DMS153 treated with DMSO at 0.1 percent for 48 hours (cell line): ENCODE data around the gene PUM2.
A peak's percentile ranks its signal among the peaks of the same experiment; 100 is the strongest.
"Not testable (repeated sequence)": the region's sequence is repeated elsewhere in the genome, so short reads cannot be mapped to it uniquely, and the experiment has no call there.

Source experiments
- DNase-seq: peaks from one replicate; lab custom pipeline; 2025; ENCODE audit not compliant: unreplicated experiment; lab: John Stamatoyannopoulos, UW

The PUM2 gene

DNA sequence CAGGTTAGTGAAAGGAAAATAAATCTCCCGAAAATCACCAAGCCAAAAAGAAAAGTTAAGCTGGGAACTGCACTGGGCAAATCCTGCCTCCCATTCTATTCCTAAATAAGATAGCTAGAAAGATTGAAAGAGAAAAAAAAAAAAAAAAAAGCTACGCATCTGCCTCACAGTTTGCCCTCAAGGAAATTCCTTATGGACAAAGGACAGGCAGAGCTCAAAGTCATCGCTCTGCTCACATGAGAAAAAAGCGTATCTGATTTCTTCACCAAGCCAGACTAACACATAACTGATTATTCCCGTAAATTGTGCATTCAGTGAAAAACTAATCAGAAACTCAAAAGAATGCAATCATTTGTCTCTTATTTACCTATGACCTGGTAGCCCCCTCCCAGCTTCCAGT is 50.0 kb downstream of the PUM2 start:
- DNase-seq, result no peak

DNA sequence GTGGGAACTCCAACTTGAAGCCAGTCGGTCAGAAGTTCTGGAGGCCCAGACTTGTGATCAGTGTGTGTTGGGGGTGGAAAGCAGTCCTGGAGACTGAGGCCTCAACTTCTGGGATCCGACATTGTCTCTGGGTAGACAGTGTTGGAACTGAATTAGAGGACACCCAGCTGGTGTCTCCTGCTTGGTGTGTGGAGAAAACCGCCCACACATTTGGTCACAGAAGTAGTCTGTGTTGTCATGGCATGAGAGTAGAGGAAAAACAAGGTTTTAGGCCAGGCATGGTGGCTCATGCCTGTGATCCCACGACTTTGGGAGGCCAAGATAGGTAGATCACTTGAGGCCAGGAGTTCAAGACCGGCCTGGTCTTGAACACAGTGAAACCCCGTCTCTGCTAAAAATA is 51.5 kb downstream of the PUM2 start:
- no peak for DNase-seq

DNA sequence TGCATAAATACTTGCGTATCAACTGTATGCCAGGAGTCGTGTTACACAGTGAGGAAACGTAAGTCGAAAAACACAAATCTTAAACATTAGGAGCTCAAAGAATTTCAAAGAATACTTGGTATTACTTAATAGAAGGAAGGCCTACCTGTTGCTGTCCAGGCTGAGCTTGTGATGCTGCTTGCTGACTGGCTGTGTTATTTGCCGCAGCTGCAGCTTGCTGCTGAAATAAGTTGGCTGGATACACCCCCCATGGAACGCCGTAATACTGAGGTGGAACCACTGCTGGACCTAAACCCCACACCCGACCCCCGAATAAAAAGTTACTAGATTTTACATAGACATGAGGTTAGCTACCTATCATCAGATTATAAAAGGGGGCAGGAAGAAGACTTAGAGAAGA is 56.4 kb downstream of the PUM2 start:
- no peak for DNase-seq

DNA sequence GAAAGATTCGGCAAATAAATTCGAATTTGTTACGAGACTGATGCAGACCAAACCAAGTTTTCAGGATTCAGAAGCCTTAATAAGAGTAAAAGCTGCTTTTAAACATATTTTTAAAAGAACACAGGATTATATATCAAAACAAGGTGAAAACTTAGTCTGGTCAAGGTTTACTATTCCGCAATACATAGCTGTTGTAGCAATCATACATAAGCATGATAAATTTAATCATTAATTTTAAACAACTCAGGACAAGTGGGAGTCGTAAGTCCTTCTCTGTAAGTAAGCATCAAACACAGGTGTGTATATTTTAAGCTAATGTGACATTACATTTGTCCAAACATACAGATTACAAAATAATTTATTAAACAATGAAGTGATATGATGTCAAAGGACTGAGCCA is 57.7 kb downstream of the PUM2 start:
- no peak for DNase-seq

DNA sequence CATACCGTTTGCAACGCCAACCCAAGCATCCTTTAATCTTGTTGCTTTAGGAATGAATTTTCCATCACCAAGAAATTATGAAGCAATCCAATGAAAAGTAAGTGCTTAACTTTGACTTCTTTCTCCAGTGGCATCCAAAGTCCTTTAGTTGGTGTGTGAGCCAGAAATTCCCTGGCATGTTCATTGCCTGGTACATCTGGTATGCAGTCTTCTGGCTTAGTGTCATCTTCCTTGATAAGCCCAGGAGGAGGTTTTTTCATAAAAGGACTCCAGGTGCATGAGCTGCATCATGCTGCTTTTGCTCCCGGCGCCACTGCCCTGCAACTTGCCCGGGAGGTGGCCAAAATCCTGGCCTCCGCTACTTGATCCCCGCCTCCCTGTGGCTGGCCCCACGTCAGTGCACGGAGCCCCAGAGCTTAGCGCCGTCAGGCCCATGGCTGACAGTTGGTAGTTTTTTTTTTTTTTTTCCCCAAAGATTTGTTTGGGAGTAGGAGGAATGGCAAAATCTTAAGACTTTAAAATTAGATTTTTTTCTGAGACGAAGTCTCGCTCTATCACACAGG is 58.7 kb downstream of the PUM2 start:
- no peak for DNase-seq

DNA sequence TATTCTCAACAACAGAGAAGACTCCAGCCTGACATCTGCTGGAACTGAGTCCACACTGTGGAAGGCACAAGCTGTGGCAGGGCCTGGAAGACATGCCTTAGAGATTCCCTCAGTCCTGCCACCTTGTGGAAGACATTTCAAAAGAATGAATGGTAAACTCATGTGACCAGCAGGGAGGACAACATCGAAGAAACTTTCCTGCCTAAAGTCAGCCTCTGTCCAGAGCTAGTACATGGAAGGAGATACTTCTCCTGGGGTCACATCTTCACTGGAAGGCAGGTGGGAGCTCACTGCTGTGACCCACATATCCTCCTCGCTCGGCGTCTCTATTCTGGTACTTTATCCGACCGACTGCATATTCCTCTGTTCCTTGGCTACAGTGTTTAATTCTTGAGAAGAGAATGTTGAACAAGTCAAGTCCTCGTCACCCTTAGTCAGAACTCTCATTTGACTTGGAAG is 59.5 kb downstream of the PUM2 start:
- DNase-seq, result peak; percentile 15

DNA sequence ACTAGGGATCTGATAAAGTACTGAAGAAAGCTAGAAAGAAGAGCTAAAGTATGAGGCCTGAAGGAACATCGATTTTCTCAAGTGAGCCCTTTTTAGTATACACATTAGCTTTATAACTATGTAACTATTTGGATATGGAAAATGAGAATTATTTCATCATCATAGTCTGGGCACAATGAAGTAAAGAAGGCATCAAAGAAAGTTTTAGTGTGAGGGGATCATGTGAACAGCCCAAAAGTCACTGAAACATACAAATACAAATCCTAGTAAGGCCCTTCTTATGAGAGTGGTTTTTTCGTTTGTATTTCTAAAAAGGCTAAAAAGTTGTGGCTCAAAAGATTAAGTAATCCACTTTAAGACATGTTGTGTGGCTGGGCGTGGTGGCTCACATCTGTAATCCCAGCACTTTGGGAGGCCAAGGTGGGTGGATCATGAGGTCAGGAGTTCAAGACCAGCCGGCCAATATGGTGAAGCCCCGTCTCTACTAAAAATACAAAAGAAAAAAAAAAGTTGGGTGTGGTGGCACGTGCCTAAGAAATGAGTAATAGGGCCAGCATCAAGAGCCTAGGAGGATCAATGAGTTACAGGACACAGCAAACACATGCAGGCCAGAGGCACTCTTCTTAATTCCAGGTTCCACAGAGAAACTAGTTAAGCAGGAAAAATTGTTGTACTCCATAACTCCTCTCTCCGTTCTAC is 61.9 kb downstream of the PUM2 start:
- no peak for DNase-seq

DNA sequence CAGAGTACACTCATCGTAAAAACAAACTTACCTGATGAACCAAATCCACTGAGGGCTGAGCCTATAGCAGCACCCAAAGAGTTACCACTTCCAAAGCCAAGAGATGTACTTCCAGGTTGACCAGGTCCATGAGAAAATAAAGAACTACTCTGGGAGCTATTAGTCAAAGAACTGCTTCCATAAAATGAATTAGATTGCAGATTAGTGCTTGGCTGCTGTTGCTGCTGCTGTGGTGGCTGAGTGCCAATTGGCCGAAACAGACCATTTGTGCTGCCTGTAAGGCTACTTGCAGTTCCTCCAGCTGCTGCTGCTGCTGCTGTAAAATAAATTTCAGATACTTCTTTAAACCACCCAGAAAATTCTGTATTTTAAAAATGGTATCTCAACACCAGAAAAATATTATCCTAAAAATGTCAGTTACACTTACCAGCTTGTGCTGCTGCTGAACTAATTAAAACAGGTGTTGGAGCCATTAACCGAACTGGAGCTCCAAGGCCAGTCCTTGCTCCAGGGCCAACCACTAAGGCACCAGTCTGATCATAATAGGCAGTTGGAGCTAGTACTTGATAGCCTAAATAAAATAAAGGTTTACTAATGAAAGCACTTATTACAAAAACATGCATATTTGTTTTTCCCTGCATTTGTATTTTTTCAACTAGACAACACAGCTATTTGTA is 67.6 kb downstream of the PUM2 start:
- no peak for DNase-seq

DNA sequence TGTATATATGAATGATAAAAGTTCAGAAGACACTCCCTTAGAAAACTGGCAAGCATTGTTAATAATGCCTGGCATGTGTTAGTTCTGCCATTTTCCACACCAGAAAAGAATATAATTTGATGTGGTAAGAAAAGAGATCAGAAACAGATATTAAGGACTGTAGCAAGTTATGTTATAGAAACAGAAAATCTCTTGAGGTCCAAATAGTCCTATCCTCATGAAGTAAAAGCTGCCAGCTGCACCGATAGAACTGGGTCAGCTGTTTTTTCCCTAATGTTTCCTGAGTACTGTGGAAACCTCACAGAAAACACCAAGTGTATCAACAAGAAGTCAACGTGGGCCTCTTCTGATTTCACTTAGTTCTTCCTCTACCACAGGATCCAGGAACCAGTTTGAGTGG is 68.8 kb downstream of the PUM2 start:
- DNase-seq, result no peak

DNA sequence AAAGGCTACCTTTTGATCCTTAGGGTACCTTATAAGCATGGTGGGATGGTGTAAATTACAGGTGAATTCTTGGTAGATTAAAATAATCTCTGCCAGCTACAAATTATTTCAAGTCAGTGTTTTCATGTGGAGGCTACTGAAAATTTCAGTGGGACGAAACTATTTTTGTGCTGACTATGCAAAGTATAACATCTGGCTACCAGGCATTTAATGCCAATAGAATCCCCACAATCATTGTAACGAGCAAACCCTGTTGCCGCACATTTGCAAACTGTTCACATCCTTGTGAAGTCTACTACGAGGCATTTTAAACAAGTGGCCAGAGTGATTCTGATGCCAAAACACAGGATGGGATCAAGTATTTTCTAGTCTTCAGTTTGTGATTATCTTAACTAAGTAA is 77.6 kb downstream of the PUM2 start:
- no peak for DNase-seq

DNA sequence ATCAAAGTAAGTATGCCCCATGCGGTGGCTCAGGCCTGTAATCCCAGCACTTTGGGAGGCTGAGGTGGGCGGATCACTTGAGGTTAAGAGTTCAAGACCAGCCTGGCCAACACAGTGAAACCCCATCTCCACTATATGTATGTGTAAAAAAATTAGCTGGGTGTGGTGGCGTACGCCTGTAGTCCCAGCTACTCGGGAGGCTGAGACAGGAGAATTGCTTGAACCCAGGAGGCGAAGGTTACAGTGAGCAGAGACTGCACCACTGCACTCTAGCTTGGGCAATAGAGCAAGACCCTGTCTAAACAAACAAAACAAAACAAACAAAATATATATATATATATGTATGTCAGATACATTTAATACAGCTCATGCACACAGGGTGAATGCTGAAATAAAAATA is 82.3 kb downstream of the PUM2 start:
- DNase-seq, result not testable (repeated sequence)

DNA sequence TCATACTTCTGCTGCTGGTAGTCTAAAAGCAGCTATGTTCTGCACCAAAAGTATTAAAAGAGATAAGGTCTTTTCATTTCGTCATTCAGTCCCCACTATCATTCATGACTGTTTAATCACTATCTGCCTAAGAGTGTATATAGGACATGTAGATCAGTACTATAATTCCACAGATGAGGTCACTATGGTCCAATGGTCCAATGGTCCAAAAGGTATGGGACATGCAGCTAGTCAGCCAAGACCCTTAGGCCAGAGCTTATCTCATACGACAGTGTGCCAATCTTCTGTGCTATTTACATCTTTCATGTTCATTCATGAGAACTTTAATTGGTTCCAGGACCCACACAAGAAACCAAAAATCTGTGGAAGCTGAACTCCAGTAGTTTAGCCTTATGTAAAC is 83.1 kb downstream of the PUM2 start:
- DNase-seq, result no peak

DNA sequence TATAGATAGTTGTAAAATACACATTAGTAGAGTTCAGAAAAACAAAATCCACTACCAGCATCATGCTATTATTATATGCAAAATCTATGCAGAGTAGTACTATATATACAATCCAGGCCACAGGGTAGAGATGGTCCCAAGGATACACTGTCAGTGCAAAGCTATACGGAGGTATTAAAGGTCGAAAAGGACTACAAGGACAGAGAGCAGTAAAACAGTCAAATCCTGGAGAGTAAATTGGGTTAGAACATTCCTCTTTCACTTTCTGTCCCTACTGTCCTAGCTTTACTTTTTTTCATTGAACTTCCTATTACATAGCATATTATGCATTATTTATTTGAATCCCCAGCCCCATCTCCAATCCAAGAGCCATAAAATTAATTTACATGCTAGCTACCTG is 86.0 kb downstream of the PUM2 start:
- DNase-seq, result no peak

DNA sequence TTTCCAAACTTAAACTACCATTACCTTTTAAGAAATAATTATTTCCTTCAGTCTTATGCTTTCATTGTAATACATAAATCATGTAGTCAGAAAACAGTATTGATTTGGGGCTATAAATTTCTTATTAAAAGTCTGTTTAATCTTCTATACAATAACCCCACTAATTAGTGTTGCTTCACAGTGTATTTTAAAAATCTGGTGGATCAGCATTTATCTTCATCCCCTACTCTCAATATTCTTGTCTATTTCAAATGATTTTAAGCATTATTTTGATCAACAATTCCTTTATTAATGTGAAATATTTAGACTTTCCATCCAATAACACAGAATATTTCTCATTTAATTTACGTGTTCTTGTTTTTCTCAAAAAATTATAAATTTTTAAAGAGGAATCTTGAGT is 93.2 kb downstream of the PUM2 start:
- no peak for DNase-seq

DNA sequence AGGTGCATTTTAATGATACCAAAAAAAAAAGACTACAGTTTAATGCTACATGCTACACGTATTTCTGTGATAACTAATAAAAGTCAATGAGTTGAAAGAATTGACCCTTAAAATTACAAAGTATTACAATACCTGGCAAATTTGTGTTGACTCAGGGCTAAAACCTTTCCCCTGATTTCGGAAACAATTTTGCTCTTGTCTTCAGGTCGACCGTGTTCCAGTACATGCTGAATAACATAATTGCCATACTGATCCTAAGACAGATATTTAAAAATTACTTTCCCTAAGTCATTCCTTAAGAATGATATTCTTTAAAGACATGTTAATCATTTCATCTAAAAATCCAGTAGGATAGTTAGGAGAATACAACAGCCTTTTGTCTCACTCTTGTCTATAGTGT is 95.9 kb downstream of the PUM2 start:
- no peak for DNase-seq

DNA sequence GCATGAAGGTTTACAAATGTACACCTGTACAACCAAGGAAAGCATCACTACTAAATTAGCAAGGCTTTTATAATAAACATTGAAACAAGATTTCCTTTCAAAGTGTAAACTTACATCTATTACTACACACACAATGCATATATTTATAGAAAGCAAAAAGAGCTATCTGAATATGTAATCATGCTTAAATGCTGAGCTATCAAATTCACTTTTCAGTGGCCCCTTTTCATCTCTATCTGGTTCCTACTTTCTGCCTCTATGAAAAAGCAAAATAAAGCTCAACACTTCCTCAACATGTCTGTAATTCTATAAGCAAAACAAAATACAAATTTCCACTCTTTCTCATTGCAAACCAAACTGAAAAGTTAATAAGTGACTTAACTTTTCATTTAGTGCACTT is 100.2 kb downstream of the PUM2 start:
- no peak for DNase-seq

DNA sequence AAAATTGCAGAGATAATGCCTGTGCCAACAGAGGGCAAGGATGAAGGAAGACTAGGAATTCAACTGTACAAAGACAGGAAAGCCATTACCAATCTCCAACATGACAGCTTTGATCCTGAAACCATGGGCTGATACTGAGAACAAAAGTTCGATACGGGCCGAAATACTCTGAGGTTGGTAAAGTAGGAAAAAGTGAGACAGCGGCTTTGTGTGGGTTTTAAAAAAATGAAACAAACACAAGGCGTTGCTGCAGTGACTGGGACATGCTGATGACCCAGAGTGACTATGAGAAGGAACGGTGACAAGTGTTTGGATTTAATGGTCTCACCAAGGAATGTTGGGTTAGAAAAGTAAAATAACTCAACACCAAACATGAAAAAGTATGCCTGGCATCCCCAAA is 101.5 kb downstream of the PUM2 start:
- no peak for DNase-seq

DNA sequence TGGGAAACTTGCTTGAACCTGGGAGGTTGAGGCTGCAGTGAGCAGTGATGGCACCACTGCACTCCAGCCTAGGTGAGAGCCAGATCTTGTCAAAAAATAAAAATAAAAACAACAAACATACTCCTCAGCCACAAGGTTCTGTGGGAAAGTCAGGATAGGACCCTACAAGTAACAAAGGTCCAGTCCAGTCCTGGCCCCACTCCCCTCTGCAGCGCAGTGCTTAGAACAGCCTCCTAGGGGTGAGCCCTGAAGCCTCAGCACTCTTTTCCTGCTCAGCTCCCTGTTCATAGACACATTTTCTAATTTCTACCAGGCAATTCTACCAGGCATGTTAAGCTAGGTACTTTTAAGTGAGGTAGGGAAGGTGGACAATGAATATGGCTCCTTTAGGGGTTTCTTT is 103.6 kb downstream of the PUM2 start:
- no peak for DNase-seq

DNA sequence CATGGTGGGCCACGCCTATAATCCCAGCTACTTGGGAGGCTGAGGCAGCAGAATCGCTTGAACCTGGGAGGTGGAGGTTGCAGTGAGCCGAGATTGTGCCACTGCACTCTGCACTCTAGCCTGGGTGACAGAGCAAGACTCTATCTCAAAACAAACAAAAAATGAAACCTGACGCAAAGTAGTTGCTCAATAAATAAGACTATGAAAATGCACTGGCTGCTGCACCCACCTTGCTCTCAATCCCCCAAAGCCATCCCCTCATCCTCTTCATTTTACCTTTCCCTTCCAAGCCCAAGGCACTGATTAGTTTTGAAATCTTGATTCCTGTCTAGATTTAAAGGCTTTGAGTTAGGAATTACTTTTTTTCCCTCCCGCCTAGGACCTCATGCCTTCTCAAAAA is 107.0 kb downstream of the PUM2 start:
- not testable (repeated sequence) for DNase-seq

DNA sequence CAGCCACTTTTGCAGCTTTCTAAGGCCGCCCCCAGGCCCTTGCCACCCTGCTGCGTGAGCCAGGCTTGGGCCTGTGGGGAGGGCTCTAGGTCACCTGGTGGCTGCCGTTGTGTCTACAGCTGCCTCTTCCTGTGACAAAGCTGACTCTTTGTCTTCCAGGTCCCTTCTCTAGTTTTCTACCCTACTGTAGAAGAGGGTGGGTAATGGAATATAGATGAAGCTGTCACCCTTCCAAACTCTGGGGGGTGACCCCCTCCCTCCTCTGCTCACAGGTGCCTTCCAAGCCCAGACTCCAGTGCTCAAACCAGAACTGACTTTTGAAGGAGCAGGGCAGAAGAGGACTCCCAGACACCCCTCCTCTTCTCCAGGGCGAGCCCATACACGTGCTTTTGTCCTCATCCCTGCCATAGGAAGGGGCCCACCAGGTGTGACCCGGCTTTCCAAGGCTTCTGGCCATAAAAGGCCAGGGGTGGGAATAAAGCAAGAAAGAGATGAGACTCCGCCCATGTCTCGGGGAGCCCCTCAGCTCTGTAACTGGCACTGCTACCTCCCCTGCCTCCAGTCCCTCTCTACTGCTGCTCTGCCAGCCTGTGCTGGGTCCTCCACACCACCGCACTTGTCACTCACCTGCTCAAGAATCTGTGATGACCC is 107.8 kb downstream of the PUM2 start:
- no peak for DNase-seq

DNA sequence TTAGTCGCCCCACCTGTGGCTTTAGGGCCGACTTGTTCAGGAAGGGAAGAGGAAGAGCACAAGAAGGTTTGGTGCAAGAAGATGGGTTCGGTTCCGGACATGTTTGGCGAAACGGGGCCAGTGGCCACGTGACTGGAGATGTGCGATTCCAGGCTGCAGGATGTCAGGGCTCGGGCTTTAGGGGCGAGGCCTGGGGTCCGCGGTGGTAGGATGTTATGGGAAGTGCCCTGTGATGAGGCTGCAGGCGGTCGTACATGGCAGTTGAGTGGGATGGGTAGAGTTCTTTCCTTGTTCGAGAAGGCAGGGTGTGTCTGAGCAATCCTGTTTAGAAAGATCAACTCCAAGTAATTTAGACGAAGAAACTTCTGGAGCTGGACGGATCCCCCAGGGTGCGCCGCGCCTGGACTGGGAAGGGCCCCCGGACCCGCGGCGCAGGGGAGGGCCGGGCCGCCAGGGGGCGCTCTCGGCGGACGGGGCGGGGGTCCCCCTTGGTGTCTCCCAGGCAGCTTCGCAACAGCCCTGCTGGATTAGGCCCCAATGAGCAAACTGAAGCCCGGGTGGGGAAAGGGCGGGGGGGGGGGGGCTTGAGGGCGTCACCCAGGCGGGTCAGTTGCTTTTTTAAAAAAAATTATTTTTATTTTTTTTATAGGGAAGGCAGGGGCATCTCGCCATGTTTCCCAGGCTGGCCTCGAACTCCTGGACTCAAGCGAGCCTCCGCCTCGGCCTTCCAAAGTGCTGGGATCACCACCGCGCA is 108.5 kb downstream of the PUM2 start:
- DNase-seq, result no peak
